ENCODE results near the gene CACNA2D3.

The CACNA2D3 gene

DNA sequence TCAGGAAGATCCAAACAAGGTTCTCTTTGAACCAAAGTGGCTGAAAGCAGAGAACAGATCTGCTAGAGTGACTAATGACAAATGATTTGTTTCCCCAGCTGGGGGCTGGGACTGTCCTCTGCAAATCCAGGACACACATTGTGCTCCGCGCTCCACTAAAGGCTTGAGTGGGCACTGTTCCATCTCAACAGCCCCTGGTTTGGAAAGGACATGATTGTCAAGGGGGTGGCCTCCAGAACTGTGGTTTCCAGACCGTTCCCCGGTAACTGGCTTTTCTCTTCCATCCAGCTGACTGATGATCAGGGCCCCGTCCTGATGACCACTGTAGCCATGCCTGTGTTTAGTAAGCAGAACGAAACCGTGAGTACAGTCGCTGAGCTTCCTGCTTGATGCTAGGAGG is 714.5 kb downstream of the CACNA2D3 start:
- in situ Hi-C loops (cut with HindIII; ENCODE audit: low pct_ligation_motif_present, low pct_unique_long_range_greater_than_20kb, low sequenced_read_pairs) = no loop called here
- DNase-seq = no peak

DNA sequence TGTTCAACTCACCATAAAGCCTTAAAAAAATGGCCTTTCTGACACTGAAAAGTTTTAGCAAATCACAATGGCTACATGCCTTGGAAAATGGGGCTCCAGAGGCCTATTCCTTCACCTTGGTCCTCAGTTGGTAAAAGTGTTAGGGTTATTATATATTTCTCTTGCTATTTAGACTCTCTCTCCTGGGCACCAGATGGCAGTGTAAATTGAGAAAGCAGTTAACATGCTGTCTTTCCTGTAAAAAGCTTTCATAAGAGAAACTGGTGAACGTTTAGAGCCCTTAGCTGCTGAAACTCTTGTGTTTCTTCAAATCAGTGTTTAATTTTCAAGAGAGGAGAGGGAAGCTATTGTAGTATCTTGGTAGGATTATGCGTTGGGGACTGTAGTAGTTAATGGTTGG is 715.6 kb downstream of the CACNA2D3 start:
- DNase-seq = peak; percentile 12
- in situ Hi-C loops (cut with HindIII; ENCODE audit: low pct_ligation_motif_present, low pct_unique_long_range_greater_than_20kb, low sequenced_read_pairs) = no loop called here

DNA sequence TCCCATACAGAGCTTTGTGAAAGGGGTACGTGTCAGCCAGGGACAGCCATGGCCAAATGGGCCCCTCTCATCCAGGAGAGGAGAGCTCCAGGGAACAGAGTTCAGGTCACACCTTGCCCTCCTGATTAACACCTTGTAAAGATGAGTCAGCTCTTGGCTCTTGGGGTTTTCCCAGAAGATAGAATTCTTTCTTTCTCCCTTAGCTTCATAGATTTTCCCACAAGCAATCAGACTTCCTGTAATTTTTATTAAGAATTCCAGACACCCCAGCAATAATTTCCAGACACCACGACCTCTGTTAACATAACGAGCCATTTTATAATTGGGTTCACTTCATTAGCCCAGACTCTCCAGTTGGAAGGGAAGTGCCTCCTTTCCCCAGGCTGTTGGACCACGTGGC is 719.1 kb downstream of the CACNA2D3 start:
- in situ Hi-C loops (cut with HindIII; ENCODE audit: low pct_ligation_motif_present, low pct_unique_long_range_greater_than_20kb, low sequenced_read_pairs) = no loop called here
- DNase-seq = no peak

DNA sequence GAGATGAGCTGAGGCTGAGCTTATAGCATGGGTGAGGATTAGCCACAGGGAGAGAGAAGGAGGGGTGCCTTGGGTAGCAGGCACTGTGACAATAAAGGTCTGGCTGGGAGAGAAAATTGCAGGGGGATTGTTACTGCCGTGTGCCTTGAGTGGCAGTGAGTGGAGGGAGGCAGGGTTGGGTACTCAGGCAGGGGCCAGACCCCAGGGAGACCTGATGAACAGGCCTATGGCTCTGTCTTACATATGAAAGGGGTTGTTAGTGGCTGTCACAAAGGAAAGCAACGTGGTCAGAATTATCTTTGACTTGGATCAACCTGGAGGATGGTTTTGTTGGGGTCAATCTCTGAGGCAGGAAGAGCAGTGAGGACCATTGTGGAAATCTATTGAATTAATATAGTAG is 721.0 kb downstream of the CACNA2D3 start:
- DNase-seq = no peak
- in situ Hi-C loops (cut with HindIII; ENCODE audit: low pct_ligation_motif_present, low pct_unique_long_range_greater_than_20kb, low sequenced_read_pairs) = no loop called here

DNA sequence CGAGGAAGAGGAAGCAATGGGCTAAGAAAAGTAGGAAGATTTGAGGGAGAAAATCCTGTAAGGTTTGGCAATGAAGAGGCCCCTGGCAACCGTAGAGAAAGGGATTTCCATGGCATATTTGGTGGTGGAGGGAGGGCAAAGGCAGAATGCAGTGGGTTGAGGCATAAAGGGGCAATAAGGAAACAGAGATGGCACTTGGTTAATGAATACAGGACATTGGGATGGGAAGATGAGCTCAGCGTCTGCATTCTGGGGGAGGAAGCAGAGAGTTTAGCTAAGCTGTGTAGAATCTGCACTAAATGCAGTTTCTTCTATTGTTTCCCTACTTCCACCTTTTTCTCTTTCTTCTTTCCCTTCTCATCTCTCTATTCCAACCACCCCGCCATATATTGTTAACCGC is 721.9 kb downstream of the CACNA2D3 start:
- in situ Hi-C loops (cut with HindIII; ENCODE audit: low pct_ligation_motif_present, low pct_unique_long_range_greater_than_20kb, low sequenced_read_pairs) = no loop called here
- no peak for DNase-seq

DNA sequence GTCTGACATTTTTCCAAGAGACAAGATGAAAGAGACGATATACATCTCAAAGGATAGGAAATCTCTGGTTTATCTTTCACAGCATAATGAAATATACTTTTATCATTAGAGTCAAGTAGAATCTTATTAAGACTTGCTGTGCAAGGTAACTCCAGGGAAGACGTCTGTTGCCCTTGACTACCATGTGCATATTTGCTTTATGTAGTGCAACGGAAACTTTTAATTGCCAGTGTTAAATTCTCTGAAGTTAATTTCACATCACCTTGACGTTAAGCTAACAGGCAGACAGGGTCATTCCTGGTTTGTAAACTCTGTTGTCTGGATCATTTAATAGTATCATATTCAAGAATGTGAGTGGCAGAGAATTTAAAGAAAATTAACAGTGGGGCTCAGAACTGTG is 722.7 kb downstream of the CACNA2D3 start:
- in situ Hi-C loops (cut with HindIII; ENCODE audit: low pct_ligation_motif_present, low pct_unique_long_range_greater_than_20kb, low sequenced_read_pairs) = no loop called here

DNA sequence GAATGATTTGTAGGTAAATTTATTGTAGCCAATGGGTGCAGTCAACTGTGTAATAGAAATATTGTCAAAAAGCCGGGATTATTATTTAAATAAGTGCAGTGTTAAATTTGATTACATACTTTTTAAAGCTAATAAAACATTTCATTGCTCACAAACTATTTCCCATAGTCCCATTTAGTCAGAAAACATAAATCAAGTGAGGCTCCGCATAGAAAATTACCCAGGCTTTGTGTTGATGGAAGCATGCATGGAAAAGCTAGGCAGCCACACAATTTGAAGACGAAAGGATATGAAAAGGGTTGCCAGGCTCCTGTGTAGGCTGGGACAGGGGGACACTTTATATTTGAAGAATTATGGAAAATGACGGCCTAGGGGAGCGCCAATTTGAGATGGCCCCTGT is 723.2 kb downstream of the CACNA2D3 start:
- in situ Hi-C loops (cut with HindIII; ENCODE audit: low pct_ligation_motif_present, low pct_unique_long_range_greater_than_20kb, low sequenced_read_pairs) = no loop called here
- DNase-seq = no peak

More for the DNA sequence above, 722.7 kb downstream of the CACNA2D3 start:
- DNase-seq = no peak

DNA sequence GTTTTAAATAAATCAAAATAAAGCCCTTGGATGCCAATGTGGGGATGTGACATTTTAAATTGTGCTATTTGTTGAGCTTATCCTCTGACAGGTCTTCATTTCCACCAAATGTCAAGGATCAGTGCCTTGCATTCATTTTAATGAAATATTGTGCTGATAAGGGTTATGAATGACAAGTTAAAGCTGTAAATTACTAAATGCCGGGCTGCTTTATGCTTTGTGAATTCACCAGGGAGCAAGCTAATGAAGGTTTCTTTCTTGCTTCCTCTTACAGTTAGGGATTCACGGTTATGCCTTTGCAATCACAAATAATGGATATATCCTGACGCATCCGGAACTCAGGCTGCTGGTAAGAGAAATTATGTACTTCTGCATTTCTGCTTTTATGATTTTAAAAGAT is 723.8 kb downstream of the CACNA2D3 start:
- no peak for DNase-seq
- in situ Hi-C loops (cut with HindIII; ENCODE audit: low pct_ligation_motif_present, low pct_unique_long_range_greater_than_20kb, low sequenced_read_pairs) = no loop called here

DNA sequence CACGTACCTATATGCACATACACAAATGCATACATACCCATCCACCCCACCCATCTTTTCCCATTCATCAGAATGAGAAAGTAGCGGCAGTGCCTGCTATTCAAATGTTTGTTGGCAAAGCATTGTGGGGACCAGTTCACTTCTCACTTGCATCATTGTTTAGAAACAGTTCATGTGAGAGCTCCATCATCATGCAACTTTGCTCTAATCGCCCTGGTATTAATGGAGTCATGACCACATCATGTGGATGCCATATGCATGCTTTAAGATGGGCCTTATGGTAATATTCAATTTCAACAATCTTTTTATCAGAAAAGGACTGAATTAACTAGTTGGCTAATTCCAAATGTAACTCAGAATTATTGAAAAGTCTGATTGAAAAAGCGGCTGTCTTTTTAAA is 725.0 kb downstream of the CACNA2D3 start:
- in situ Hi-C loops (cut with HindIII; ENCODE audit: low pct_ligation_motif_present, low pct_unique_long_range_greater_than_20kb, low sequenced_read_pairs) = no loop called here
- no peak for DNase-seq

DNA sequence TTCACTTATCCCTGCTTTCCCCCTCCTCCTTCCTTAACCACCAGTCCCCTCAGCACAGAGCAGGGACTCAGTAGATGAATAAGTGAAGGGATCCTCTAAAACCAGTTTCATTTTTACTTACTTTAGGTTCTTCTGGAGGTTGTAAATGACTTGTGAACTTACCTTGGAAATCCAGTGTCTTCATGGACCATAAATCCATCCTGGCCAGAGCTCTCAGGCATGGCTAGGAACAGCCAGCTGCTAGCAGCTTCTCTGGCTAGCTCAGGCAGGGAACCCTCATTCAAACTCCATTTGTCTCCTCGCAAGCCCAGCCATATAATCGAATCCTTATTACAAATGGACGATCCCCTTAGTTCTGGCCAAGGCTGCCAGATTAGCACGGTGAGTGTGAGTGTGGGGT is 727.0 kb downstream of the CACNA2D3 start:
- no peak for DNase-seq
- in situ Hi-C loops (cut with HindIII; ENCODE audit: low pct_ligation_motif_present, low pct_unique_long_range_greater_than_20kb, low sequenced_read_pairs) = no loop called here

DNA sequence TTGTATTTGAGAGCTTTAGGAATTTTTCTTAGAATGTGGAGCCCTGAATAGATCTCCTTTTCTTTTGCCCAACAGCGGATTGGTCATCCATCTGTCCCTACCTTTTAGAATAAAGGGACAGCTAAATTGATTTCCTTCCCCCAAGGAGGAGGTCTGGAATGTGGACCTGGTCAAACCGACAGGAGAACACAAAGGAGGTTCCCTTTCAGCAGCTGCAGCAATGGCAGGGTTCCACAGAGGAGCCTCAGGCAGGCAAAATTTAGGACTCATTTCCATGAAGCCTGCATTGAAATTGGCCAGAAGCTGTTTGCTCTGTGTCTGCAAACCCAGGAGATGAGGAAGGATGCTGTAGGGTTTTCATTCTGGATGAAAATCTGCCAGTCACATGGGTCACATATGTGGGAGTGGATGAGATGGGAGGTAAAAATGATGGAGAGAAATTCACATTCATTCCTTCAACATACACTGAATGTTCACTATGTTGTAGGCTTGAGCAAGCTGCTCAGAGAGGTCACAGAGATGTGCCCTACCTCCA is 728.2 kb downstream of the CACNA2D3 start:
- no peak for DNase-seq
- in situ Hi-C loops (cut with HindIII; ENCODE audit: low pct_ligation_motif_present, low pct_unique_long_range_greater_than_20kb, low sequenced_read_pairs) = no loop called here

DNA sequence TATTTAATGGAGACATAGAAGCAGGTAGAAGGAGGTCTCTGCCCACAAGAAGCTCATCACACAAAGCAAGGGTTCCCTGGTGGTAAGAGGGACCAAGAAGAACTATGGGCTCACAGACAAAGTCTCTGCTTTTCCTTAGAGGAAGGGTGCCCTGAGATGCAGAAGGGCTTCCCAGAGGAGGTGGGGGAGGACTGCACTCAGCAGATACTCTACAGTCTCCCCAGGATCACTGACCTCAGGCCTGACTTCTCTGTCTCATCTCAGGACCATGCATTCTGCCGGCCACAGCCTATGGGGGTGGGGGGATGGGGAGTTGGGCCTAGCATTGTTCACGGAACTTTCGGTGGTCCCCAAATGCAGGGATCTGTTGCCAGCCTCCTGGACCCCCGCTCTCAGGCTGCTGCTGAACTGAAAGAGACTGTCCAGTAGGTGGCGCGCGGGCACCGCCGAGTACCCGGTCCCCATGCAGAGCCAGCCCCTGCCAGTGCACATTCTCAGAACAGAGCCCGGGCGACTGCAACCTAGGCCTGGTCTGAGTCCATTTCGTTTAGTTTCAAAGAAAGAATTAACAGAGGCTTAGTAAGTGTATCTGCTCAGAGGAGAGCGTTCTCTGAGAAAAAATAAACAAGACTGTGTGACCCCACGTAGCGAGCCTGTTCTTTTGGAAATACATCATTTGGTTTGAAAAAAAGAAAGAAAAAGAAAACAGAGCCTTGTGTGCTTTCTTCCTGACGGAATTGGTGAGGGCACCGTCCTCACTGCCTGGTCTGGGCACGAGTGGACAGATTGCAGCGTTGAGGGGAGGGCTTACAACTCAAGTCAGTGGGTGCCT is 731.4 kb downstream of the CACNA2D3 start:
- peak; percentile 49 for DNase-seq
- in situ Hi-C loops (cut with HindIII; ENCODE audit: low pct_ligation_motif_present, low pct_unique_long_range_greater_than_20kb, low sequenced_read_pairs) = no loop called here

DNA sequence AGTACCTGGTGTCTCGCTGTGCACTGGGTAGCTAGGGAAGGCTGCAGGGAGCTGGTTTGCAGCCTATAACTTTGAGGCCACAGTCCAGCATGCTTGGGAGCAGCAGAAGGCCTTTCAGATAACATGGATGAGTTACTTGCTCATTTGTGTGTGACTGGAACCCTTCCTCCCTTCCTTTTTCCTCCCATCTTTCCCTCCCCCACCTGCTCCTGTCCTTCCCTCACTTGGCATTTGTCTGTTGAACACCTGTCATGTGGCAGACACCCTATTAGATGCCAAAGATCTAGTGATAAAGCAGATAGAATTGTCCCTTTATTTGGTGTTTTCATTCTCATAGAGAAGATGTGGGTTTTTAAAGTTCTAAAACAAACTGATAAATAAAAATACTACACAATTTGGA is 733.9 kb downstream of the CACNA2D3 start:
- in situ Hi-C loops (cut with HindIII; ENCODE audit: low pct_ligation_motif_present, low pct_unique_long_range_greater_than_20kb, low sequenced_read_pairs) = no loop called here
- no peak for DNase-seq

DNA sequence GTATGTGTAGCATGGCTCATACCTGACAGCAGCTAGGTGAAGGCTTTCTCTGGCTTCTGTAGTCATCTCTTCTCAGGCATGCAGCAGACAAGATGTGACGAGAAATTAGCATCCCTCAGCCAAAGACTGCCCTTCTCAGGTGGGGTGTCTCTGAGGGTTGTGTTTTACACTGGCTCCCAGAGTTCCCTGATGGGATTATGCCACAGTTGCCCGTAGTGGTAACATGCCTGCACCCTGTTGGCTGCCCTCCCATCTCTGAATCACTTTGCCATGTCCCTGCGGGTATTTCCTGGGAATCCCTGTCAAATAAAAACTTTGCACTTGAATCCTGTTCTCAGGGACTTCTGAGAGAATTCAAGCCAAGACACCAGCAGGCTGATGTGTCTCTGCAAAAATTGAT is 735.0 kb downstream of the CACNA2D3 start:
- in situ Hi-C loops (cut with HindIII; ENCODE audit: low pct_ligation_motif_present, low pct_unique_long_range_greater_than_20kb, low sequenced_read_pairs) = no loop called here
- peak; percentile 51 for DNase-seq

DNA sequence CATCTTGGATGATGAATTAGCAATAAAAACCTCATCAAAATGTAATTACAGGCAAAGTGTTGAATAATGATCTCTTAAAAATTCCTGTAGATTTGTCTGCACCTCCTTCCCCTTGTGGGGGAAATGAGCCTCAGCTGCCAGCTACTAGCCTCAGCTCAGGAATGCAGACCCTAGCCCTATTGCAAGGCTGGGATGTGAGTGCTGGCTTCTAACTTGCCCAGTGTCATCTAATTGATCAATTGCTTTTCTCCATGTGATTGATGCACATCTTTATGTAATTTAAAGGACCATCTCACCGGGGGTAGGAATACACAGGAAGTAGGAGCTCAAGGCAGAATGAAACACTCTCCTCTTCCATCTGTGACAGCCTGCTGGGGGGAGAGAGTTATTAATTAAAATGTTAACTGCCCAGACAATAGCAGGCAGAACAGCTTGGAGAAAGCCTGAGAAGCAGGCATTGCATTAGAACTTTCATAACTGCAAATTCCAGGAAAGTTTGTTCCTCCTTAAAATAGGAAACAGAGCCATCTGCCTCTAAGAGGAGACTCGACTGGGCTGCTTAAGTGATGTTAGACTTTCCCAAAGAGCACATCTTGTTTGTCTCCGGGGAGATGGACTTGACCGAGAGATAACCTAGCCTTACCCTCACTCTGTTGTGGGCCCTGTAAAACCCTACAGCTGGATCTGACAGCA is 735.9 kb downstream of the CACNA2D3 start:
- in situ Hi-C loops (cut with HindIII; ENCODE audit: low pct_ligation_motif_present, low pct_unique_long_range_greater_than_20kb, low sequenced_read_pairs) = no loop called here
- DNase-seq = no peak

DNA sequence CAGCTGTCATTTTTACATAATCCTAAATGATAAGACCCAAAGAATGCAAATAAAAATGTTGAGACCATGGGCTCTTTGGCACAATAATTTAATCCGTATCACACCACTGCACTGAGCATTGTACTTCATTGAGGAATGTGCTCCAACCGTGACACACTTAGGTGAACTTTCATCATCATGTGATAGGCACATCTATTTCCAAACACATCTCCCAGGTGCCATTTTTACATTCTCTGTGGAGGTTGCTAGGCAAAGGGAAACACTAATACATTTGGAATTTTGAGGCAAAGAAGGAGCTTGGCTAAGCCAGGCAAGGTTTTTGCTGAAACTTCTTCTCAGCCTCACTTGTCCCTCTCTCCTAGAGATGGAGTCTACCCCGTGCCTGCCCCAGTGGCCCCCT is 736.8 kb downstream of the CACNA2D3 start:
- in situ Hi-C loops (cut with HindIII; ENCODE audit: low pct_ligation_motif_present, low pct_unique_long_range_greater_than_20kb, low sequenced_read_pairs) = no loop called here
- DNase-seq = peak; percentile 58

DNA sequence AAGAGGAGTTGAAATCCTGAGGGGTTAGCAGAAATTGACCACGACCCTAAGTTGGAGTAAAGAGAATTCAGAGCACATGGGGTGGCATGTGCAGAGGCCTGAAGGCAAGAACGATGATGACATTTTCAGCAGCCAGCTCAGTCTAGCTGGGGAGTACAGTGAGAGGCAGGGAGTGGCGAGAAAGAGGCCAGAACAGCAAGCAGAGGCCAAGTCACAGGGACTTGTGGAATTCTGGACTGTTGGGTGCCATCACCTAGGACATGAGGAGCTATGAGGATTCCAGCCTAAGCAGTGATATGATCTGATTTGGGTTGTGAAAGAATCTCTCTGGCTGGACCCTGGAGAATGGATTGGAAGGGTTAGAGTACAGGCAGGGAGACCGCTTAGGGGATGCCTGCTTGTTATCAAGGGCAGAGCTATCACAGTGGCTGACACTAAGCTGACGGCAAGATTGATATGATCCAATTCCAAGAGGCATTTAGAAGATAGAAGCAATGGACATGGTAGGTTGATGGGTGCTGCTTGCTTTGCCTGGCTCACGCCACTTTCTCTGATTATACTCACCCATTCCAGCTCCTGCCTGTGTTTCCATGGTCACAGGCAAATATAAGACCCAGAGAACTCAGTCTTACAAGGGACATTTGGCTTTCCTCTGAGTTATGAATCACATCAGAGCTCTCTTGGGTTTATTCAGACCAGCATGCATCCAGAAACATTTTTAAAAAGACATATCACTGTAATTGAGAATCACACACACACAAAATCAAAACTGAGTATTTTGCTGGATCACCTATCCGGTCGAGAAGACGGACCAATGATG is 739.1 kb downstream of the CACNA2D3 start:
- DNase-seq = no peak
- in situ Hi-C loops (cut with HindIII; ENCODE audit: low pct_ligation_motif_present, low pct_unique_long_range_greater_than_20kb, low sequenced_read_pairs) = no loop called here

DNA sequence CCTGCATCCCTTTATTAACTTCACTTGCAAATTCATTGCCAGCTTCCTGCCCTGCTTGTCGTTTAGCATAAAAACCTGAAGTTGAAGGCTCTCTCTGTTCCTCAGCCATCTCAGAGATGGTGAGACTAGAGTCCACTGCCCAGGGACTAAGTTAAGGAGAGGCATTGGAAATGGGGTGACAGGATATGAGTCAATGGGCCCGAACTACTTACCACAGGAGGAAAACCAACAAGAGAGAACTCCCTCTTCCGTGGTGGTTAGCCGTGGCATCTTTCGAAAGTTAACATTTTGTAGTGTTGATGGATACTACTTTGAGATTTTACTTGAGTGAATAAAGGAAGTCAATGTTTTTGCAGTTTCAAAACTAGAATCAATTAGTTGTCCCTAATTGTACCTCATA is 740.2 kb downstream of the CACNA2D3 start:
- in situ Hi-C loops (cut with HindIII; ENCODE audit: low pct_ligation_motif_present, low pct_unique_long_range_greater_than_20kb, low sequenced_read_pairs) = no loop called here
- DNase-seq = no peak

DNA sequence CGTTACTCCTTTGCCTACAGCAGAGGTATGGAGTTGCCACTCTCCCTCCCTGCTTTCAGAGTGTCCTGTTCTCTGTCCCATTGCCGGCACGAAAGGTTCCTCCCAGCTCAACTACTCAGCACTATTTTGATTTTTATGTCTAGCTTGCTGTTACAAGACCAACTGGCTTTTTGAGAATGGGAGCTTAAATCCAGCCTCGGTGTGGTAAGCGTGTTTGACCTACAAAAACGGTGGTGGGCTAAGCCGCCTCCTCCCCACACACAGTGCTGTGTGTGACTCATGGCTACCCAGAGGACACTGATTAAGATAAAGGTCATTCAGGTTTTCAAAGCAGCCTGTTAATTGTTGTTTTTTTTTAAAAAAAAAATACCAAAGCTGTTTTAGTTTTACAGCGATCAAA is 741.0 kb downstream of the CACNA2D3 start:
- in situ Hi-C loops (cut with HindIII; ENCODE audit: low pct_ligation_motif_present, low pct_unique_long_range_greater_than_20kb, low sequenced_read_pairs) = no loop called here

More for the DNA sequence above, 741.0 kb downstream of the CACNA2D3 start:
- DNase-seq = no peak
